ENCODE measurements around the gene ZC2HC1B. TPM values are rescaled to one million over a fixed set of nuclear protein-coding genes. Genes with fewer than 3 reads are reported as not detected.
"Not testable (repeated sequence)": the region's sequence is repeated elsewhere in the genome, so short reads cannot be mapped to it uniquely, and the experiment has no call there.

Gene ZC2HC1B
- total and polyA plus RNA-seq, 3 donors from 2014 or later = 4.6 to 23.0 (median 16.9) TPM

DNA sequence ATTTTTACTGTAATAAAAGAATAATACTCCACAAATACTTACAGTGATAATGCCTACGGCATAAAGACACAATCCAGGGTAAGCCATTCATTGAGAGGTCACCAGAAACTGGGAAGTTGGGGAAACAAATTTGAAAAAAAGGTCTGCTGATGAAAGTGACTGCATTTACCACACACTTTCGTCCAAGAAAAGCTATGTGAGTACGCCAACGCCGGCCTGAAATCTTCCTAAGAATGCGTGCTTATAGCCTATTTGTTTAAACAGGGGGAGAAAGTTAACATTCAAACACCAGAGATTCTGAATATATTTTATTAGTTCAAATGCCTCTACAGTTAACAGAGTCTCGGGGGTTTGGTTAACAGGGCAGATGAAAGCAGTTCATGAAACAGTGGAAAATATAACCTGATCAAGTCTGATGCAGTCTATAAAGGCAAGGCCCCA, 21.8 kb upstream of the ZC2HC1B start:
- Histone ChIP-seq H3K9me3 (no peaks in the 10 kb centered on the region), H3K27me3 (no peaks in the 10 kb centered on the region), H3K4me1 (peaks cover 10% of the 10 kb centered on the region), H3K27ac (peak overlapping the region; percentile 96), H3K4me3 (peak overlapping the region; percentile 69 to 92), H3K36me3 (ENCODE audit: low read depth, missing control alignments) (no peaks in the 10 kb centered on the region)
- TF ChIP-seq POLR2A (IDR thresholded peaks at IDR 0.05) = no peak
- peak; percentile 28 for DNase-seq
- intact Hi-C loops (cut with DNase I; ENCODE audit: low total_unique reads) = no loop called here
- 5 to 21% methylated on average over 7 of the region's 7 CpGs for WGBS, 2 donors

DNA sequence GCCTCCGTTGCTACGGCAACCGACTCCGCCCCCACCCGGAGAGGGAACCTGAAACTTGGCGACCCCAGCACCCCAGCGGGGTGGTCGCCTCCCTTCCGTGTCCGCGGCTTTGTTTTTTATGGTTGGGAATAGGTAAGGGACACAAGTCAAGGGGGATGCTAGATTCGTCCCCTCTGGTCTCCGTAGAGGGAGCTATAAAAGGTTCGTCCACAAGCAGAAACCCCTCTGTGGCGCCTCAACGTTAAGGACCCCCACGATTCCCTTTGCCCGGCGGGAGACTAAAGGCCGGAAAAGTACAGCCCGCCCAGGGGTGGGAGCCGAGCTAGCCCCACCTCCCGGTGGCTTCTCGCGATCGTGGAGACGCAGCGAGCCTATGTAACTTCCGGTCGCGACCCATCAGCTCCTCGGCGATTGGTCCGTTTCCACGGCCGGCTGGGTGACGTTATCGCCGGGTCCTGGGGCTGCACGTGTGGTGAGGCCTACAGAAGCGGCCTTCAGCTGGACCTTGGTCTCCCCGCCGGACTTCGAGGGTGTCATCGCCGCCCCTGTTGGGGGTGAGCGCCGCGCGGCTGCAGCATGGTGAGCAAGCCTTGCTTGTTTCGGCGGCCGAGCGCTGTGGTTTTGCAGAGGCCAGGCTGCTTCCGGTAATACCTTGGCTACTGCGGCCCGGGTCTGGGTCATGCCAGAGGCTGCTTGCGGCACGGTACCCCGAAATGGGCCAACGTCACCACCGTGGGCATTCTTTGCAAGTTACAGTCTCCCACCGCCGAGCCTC, 21.2 kb upstream of the ZC2HC1B start, which contains the start of gene LTV1:
Gene LTV1 (plus strand): TSS at position 437 of the 775 bp plus-strand sequence. CDS start 140 bp downstream, at position 577.
- DNase-seq = peak; percentile 98
- no peaks in the 10 kb centered on the region for H3K27me3 ChIP-seq
- H3K36me3 ChIP-seq (ENCODE audit: low read depth, missing control alignments) = no peaks in the 10 kb centered on the region
- no peaks in the 10 kb centered on the region for H3K9me3 ChIP-seq
- intact Hi-C loops (cut with DNase I; ENCODE audit: low total_unique reads) = no loop called here
- TF ChIP-seq POLR2A (IDR thresholded peaks at IDR 0.05) = no peak
- TF ChIP-seq, protein P1, sequence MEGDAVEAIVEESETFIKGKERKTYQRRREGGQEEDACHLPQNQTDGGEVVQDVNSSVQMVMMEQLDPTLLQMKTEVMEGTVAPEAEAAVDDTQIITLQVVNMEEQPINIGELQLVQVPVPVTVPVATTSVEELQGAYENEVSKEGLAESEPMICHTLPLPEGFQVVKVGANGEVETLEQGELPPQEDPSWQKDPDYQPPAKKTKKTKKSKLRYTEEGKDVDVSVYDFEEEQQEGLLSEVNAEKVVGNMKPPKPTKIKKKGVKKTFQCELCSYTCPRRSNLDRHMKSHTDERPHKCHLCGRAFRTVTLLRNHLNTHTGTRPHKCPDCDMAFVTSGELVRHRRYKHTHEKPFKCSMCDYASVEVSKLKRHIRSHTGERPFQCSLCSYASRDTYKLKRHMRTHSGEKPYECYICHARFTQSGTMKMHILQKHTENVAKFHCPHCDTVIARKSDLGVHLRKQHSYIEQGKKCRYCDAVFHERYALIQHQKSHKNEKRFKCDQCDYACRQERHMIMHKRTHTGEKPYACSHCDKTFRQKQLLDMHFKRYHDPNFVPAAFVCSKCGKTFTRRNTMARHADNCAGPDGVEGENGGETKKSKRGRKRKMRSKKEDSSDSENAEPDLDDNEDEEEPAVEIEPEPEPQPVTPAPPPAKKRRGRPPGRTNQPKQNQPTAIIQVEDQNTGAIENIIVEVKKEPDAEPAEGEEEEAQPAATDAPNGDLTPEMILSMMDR (IDR thresholded peaks at IDR 0.05) = peak in 1 of 3 experiments; percentile 10
- peak within 1 kb of the TSS; percentile 96 for H3K27ac ChIP-seq
- H3K4me1 ChIP-seq = peaks cover 10% of the 10 kb centered on the region
- 0% methylated on average over 14 to 63 of the region's 64 CpGs for WGBS, 2 donors
- peak within 1 kb of the TSS; percentile 69 to 92 for H3K4me3 ChIP-seq

DNA sequence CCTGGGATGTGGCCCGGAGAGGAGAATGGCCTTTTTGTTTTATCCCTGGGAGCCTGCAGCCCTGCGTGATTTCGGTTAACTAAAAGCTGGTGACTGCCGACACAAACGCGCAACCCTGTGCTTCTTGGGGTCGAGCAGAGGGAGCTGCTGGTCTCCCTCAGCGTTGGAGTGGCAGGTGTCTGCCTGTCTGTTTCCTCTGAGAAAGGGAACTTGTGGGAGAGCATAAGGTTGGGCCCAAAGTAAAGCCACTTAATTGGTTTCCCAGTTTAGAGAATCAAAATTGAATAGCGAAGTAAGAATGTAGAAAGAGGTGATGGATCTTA, 20.6 kb upstream of the ZC2HC1B start:
- Histone ChIP-seq H3K4me1 (peaks cover 10% of the 10 kb centered on the region), H3K27ac (peak overlapping the region; percentile 96), H3K36me3 (ENCODE audit: low read depth, missing control alignments) (no peaks in the 10 kb centered on the region), H3K9me3 (no peaks in the 10 kb centered on the region), H3K4me3 (peak overlapping the region; percentile 69 to 92), H3K27me3 (no peaks in the 10 kb centered on the region)
- WGBS, 2 donors = 0 to 2% methylated on average over 9 of the region's 9 CpGs
- intact Hi-C loops (cut with DNase I; ENCODE audit: low total_unique reads) = no loop called here
- no peak for DNase-seq
- TF ChIP-seq POLR2A (IDR thresholded peaks at IDR 0.05) = no peak
- TF ChIP-seq, protein P1 (IDR thresholded peaks at IDR 0.05) = no peak

DNA sequence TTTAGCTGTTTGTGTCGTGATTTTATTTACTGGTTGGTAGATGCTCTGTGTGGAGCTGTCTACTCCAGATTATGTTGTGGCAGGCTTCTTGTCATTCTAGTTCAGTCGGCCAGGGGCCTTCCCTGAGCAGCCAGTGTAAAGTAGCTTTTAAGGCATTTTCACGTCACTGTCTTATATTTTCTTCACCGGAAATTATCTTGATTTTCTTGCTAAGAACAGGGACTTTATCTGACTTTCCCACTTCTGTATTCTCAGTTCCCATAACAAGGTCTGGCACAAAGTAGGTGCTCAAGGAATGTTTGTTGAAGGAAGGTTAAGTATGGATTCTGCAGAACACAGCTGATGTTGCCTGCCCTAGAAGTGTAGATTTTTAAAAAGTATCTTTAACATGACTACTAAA, 20.3 kb upstream of the ZC2HC1B start:
- Histone ChIP-seq H3K27me3 (no peaks in the 10 kb centered on the region), H3K36me3 (ENCODE audit: low read depth, missing control alignments) (no peaks in the 10 kb centered on the region), H3K4me1 (peaks cover 10% of the 10 kb centered on the region), H3K9me3 (no peaks in the 10 kb centered on the region), H3K4me3 (peak overlapping the region; percentile 69 to 92), H3K27ac (no peak overlapping the region)
- no peak for DNase-seq
- 3 to 5% methylated on average over 4 of the region's 4 CpGs for WGBS, 2 donors
- TF ChIP-seq, protein P1 (IDR thresholded peaks at IDR 0.05) = no peak
- no peak for TF ChIP-seq POLR2A (IDR thresholded peaks at IDR 0.05)
- intact Hi-C loops (cut with DNase I; ENCODE audit: low total_unique reads) = no loop called here

DNA sequence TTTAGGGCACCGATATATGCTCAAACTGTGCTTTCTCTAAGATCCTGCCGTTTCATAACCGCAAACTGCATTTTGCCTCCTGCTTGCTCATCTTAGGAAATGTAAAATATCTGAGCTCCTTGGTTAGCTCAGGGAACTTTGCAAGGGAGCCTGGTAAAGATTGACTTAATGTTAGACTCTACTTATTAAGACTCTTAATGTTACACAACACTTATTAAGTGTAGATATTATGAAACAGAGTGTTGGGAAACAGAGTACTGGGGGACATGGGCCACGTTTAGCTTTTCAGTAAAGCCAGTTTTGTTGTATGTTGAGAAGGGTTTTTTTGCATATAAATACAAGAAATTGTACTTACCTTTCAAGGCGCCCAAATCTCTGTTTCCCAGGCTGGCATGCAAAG, 19.2 kb upstream of the ZC2HC1B start:
- TF ChIP-seq, protein P1 (IDR thresholded peaks at IDR 0.05) = no peak
- TF ChIP-seq POLR2A (IDR thresholded peaks at IDR 0.05) = no peak
- WGBS, 2 donors = 83% methylated on average over 5 of the region's 5 CpGs
- Histone ChIP-seq H3K27me3 (no peaks in the 10 kb centered on the region), H3K4me3 (no peak overlapping the region), H3K4me1 (peaks cover 6% of the 10 kb centered on the region), H3K36me3 (ENCODE audit: low read depth, missing control alignments) (no peaks in the 10 kb centered on the region), H3K9me3 (no peaks in the 10 kb centered on the region), H3K27ac (no peak overlapping the region)
- no peak for DNase-seq
- intact Hi-C loops (cut with DNase I; ENCODE audit: low total_unique reads) = no loop called here

DNA sequence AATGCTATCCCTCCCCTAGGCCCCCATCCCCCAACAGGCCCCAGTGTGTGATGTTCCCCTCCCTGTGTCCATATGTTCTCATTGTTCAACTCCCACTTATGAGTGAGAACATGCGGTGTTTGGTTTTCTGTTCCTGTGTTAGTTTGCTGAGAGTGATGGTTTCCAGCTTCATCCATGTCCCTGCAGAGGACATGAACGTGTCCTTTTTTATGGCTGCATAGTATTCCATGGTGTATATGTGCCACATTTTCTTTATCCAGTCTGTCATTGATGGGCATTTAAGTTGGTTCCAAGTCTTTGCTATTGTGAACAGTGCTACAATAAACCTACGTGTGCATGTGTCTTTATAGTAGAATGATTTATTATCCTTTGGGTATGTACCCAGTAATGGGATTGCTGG, 12.6 kb upstream of the ZC2HC1B start:
- DNase-seq; H3K9me3 ChIP-seq; intact Hi-C loops (cut with DNase I; ENCODE audit: low total_unique reads); H3K27me3 ChIP-seq; H3K4me1 ChIP-seq; H3K27ac ChIP-seq; H3K4me3 ChIP-seq; H3K36me3 ChIP-seq (ENCODE audit: low read depth, missing control alignments): not testable (repeated sequence)
- 96 to 98% methylated on average over 3 of the region's 3 CpGs for WGBS, 2 donors

DNA sequence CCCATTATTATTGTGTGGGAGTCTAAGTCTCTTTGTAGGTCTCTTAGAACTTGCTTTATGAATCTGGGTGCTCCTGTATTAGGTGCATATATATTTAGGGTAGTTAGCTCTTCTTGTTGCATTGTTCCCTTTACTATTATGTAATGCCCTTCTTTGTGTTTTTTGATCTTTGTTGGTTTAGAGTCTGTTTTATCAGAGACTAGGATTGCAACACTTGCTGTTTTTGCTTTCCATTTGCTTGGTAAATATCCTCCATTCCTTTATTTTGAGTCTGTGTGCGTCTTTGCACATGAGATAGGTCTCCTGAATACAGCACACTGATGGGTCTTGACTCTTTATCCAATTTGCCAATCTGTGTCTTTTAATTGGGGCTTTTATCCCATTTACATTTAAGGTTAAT, 9.2 kb upstream of the ZC2HC1B start:
- H3K36me3 ChIP-seq (ENCODE audit: low read depth, missing control alignments); H3K4me1 ChIP-seq; intact Hi-C loops (cut with DNase I; ENCODE audit: low total_unique reads); DNase-seq; H3K27ac ChIP-seq; H3K27me3 ChIP-seq; H3K9me3 ChIP-seq; H3K4me3 ChIP-seq: not testable (repeated sequence)
- WGBS, 2 donors = 96 to 97% methylated on average over 1 of the region's 1 CpG

DNA sequence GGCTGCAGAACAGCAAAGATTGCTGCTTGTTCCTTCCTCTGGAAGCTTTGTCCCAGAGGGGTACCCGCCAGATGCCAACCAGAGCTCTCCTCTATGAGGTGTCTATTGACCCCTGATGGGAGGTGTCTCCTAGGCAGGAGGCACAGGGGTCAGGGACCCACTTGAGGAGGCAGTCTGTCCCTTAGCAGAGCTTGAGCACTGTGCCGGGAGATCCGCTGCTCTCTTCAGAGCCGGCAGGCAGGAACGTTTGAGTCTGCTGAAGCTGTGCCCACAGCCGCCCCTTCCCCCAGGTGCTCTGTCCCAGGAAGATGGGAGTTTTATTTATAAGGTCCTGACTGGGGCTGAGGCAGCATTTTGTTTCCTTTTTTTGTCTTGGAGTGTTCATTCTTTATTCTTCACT, 7.5 kb upstream of the ZC2HC1B start:
- intact Hi-C loops (cut with DNase I; ENCODE audit: low total_unique reads); H3K9me3 ChIP-seq; H3K4me1 ChIP-seq; DNase-seq; H3K27ac ChIP-seq; H3K27me3 ChIP-seq; H3K36me3 ChIP-seq (ENCODE audit: low read depth, missing control alignments); H3K4me3 ChIP-seq: not testable (repeated sequence)
- 89 to 96% methylated on average over 5 to 6 of the region's 6 CpGs for WGBS, 2 donors
